HG02870 (cell line): ENCODE data around the gene SOS1.
"Not testable (repeated sequence)": the region's sequence is repeated elsewhere in the genome, so short reads cannot be mapped to it uniquely, and the experiment has no call there.

Experiments
- ATAC-seq: cut with Tn5 transposase; IDR thresholded peaks from one replicate; pipeline ENCODE4 v1.9.1; 2021; ENCODE audit warnings: mild to moderate bottlenecking, moderate library complexity; ENCODE audit not compliant: unreplicated experiment

The SOS1 gene

DNA sequence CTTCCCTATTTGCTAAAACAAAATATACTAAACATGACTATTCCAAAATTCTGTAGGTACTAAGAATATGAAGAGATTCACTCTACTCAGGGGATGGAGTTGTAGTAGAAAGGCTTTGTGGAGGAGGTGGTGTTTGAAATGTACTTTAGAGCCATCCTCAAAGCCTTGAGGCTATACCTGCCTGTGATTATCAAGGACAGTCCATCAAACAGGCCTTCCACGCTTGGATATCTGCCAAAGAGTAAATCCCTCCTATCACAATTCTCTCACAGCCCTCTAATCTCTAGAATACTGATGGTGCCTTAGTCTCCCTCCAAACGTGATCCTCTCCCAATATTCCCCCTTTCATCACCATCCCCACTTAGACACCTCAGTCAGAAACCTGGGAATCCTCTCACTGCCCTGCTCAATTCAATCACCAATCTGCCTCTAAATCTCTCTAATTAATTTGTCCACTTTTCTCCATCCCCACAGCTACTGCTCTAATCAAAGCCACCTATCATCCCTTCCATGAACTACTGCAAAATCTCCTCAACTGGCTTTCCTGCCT lies 13.1 kb downstream of the SOS1 start:
- no peak for ATAC-seq

DNA sequence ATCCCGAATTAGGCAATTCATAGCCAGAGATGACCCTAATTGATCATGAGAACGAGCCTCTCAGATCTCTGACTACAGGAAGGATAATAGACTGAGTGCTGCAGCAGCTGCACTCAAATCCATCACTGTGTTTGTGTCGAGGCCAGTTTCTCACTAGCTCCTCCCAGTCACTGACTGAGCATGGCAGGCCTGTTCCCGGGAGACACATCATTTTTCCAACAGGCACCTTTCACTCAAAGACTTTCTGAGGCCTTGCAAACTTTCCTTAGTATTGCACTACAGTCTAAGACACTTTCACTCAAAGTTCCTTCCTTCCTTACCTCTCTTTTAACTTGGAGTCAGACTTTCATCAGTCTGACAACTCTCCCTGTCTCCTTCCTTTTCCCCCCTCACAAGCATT lies 13.7 kb downstream of the SOS1 start:
- no peak for ATAC-seq

GRCh38 chr2:39099870-39100728 lies 20.8 kb downstream of the SOS1 start:
- ATAC-seq: peak; percentile 82

GRCh38 chr2:39099310-39099869 lies 21.5 kb downstream of the SOS1 start:
- no peak for ATAC-seq

- ATAC-seq: no peak
Observed at GRCh38 chr2:39095624-39096023, 25.2 kb downstream of the SOS1 start.

DNA sequence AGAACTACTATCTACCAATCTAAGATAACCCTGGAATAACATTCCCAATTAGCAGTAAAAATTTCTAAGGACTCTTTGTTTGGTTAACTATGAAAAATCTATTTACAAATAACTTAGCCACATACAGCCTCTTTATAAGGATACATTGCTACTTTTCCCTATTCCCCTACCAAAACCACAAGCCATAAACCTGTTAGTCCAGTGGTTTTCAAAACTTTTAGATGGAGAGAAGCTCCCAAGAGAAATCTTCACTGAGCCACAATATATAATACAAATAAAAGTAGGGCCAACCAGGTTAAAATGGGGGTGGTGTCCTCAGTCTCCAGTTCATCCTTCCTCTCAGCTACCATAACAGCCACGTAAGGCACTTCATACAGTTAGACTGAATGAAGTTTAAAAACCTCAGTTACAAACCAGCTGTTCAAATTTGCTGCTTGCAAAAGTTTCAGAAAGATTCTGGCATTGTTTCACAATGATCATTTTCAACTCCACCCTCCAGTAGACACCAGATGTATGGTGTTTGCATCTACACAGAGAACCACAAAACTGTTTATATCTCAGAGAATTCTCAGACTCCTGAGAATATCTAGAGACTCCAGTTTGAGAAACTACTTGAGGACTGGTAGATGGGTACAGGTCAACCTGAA lies 26.0 kb downstream of the SOS1 start:
- ATAC-seq: peak; percentile 85

DNA sequence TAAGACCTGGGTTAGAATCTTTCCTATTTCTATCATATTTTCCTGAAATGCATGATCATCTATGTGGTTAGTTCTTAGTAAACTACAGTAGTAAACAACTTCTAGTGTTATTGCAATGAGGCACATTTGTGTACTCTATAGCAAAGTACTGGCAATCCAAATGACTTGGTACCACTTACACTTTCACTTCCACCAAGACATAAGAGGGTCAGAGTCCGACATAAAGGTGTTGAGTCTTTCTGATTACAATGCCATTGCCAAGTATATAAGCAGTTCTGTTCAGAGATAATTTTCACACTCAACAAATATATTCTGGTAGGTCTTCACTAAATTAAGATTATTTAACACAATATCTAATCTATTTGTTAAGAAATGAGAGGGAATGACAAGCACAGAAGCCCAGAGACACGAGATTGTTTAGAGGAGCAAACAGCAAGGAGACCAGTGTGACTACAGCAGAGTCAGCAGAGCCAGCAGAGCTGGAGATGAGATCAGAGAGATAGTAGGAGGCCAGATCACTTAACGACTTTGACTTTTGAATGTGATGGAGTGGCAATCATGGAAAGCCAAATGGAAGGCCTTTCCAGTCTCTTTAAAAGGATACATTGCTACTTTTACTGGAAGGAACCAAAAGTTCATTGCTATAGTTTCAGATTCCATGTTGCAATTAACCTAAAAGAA lies 27.5 kb downstream of the SOS1 start:
- ATAC-seq: no peak

DNA sequence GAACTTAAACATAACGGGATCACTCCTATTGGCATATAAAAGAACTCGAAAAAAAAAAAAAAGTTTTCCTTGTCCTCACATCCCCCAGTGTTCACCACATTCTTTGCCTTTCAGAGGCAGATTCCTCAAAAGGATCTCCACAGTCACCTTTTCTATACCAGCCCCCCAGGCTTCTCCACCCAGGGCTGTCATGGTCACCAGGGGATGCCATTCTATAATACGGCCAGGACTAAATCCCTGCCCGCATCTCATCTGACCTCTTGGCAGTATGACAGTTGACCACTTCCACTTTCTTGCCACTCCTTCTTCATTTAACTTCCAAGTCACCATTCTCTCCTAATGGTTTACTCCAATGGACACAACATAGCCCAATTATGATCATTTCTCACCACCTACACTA lies 29.3 kb downstream of the SOS1 start:
- ATAC-seq: no peak

DNA sequence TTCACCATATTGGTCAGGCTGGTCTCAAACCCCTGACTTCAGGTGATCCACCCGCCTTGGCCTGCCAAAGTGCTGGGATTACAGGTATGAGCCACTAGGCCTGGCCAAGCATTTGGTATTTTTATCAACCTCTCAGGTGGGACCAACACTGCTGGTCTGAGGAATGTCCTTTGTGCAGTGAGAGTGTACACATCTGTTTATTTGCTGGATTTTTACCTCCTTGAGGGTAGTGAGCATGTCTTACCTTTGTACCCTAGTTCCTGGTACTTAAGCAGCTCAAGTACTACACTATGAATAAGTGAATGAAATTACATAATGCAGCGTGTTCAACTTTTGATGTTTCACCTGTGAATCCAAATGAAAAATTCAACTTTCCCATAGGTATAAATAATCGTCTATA lies 29.8 kb downstream of the SOS1 start:
- ATAC-seq: no peak

- ATAC-seq: no peak
Observed at GRCh38 chr2:39080152-39080551, 40.7 kb downstream of the SOS1 start.

GRCh38 chr2:39069890-39070465 lies 50.9 kb downstream of the SOS1 start:
- ATAC-seq: no peak

- ATAC-seq: no peak
Observed at GRCh38 chr2:39069136-39069515, 51.7 kb downstream of the SOS1 start.

DNA sequence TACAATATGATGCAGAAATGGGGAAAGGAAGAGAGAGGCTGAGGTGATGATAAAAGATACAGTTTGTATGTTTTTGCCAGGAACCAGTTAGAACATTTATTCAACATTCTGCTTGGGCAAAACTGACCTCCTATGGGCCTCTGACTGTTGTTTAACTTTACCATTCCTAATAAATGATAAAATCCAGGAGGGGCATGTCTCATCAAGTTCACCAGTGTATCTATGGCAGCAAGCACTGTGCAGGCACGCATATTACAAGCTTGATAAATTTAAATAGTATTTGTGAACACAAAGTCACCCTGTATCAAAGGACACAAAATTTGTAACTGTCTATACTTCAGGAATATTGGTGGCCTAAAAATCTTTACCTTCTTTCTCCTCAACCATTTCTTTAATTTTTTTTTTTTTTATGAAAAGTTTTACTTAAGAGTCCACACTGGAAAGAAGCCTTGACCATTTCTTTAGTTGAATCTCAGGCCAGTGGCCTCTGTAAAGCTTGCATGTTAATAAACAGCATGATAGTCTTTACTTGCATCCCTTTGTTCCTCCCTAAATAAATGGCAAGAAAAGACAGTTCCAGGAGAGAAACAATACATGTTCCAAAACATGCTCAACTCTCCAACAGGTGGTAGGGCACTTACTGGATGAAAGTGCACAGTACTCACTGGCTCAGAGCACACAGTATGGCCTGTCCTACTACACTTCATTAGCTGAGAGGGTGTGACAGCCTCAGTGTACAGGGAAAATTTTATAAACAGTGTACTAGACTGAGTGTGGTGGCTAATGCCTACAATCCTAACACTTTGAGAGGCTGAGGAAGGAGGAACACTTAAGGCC lies 52.3 kb downstream of the SOS1 start:
- ATAC-seq: no peak

- no peak for ATAC-seq
Observed at GRCh38 chr2:39065616-39066015, 55.2 kb downstream of the SOS1 start.

- no peak for ATAC-seq
Observed at GRCh38 chr2:39062320-39062719, 58.5 kb downstream of the SOS1 start.

DNA sequence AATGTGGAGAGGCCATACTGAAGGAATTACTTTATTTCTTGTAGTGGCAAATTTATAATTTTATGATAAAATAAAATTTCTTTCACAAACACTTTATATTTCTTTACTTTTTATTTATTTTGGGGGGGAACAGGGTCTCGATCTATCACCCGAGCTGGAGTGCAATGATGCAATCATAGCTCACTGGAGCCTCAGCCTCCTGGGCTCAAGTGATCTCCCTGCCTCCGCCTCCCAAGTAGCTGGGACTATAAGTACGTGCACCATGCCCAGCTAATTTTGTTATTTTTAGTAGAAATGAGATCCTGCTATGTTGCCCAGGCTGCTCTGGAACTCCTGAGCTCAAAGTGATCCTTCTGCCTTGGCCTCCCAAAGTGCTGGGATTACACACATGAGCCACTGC lies 59.6 kb downstream of the SOS1 start:
- no peak for ATAC-seq

- ATAC-seq: no peak
Observed at GRCh38 chr2:39059366-39059952, 61.4 kb downstream of the SOS1 start.

GRCh38 chr2:39058101-39058500 lies 62.8 kb downstream of the SOS1 start:
- no peak for ATAC-seq

DNA sequence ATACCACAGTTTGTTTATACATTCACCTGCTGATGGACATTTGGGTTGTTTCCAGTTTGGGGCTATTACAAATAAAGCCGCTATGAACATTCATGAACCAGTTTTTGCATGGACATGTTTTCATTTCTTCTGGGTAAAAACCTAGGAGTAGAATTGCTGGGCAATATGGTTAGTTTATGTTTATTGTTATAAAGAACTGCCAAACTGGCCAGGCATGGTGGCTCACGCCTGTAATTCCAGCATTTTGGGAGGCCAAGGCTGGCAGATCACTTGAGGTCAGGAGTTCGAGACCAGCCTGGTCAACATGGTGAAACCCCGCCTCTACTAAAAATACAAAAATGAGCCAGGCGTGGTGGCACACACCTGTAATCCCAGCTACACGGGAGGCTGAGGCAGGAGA lies 68.2 kb downstream of the SOS1 start:
- not testable (repeated sequence) for ATAC-seq

GRCh38 chr2:39050109-39050508 lies 70.7 kb downstream of the SOS1 start:
- ATAC-seq: no peak
